Smooth muscle cell (in vitro differentiated cells): ENCODE data around the gene CIAO3. TPM values are rescaled to one million over a fixed set of nuclear protein-coding genes. Genes with fewer than 3 reads are reported as not detected.

Experiments used
- DNase-seq: peaks from one replicate; lab custom pipeline; 2025; ENCODE audit not compliant: unreplicated experiment; lab: John Stamatoyannopoulos, UW
- H2AFZ ChIP-seq: fragments of 200-600 bp; sonication (generic); 2 replicates; pipeline ENCODE4 v1.6.0; 2016; ENCODE audit warnings: antibody characterized with exemption, low read depth, mild to moderate bottlenecking
- H3F3A ChIP-seq: fragments of 200-600 bp; sonication (generic); 2 replicates; pipeline ENCODE4 v1.6.0; 2017; ENCODE audit warnings: antibody characterized with exemption, low read depth
- H3K27ac ChIP-seq: fragments of 200-600 bp; sonication (generic); 2 replicates; pipeline ENCODE4 v1.5.1; 2016; ENCODE audit warnings: low read depth, mild to moderate bottlenecking
- H3K27me3 ChIP-seq: fragments of 200-600 bp; sonication (generic); 2 replicates; pipeline ENCODE4 v1.6.1; 2016; ENCODE audit warnings: low read depth, mild to moderate bottlenecking
- H3K36me3 ChIP-seq: fragments of 200-600 bp; sonication (generic); 2 replicates; pipeline ENCODE4 v1.5.1; 2016; ENCODE audit warnings: low read depth
- H3K4me1 ChIP-seq: fragments of 200-600 bp; sonication (generic); 2 replicates; pipeline ENCODE4 v1.5.1; 2016; ENCODE audit warnings: low read depth
- H3K4me2 ChIP-seq: fragments of 200-600 bp; sonication (generic); 2 replicates; pipeline ENCODE4 v1.6.0; 2016; ENCODE audit warnings: mild to moderate bottlenecking
- H3K4me3 ChIP-seq: fragments of 200-600 bp; sonication (generic); 2 replicates; pipeline ENCODE4 v1.5.1; 2016; ENCODE audit warnings: mild to moderate bottlenecking
- H3K79me2 ChIP-seq: fragments of 200-600 bp; sonication (generic); 2 replicates; pipeline ENCODE4 v1.6.0; 2016; ENCODE audit warnings: low read depth, mild to moderate bottlenecking
- H3K9ac ChIP-seq: fragments of 200-600 bp; sonication (generic); 2 replicates; pipeline ENCODE4 v1.6.0; 2016; ENCODE audit warnings: low read depth
- H3K9me3 ChIP-seq: fragments of 200-600 bp; sonication (generic); replicated peaks from 2 replicates; pipeline ENCODE4 v1.5.1; 2016; ENCODE audit warnings: low read depth
- H4K20me1 ChIP-seq: fragments of 200-600 bp; sonication (generic); 2 replicates; pipeline ENCODE4 v1.6.0; 2016; ENCODE audit warnings: low read depth
- CTCF ChIP-seq: fragments of 200-600 bp; sonication (generic); IDR thresholded peaks from 2 replicates; pipeline ENCODE4 v1.5.1; 2017; ENCODE audit warnings: borderline replicate concordance, mild to moderate bottlenecking, antibody characterized with exemption; ENCODE audit not compliant: insufficient read depth, poor library complexity, severe bottlenecking
- WGBS: methylation state at CpG from one replicate; pipeline ENCODE4 v1.1.7; 2016; ENCODE audit warnings: low lambda C conversion rate; 5-methylcytosine and 5-hydroxymethylcytosine counted together
- polyA plus RNA-seq: library from polyadenylated mRNA; unstranded; fragments of >200 nt; fragmentation: Nextera tagmentation; extraction: Ambion mirVana; gene quantifications from 2 replicates; pipeline ENCODE4 v1.2.1, GENCODE V29; 2016
- total RNA-seq: library from RNA; depleted of rRNA; stranded (reverse); fragments of >200 nt; gene quantifications from 2 replicates; pipeline ENCODE4 v1.2.3, GENCODE V29; 2014

CIAO3 gene
- total and polyA plus RNA-seq, 2 experiments from 2014 or later: 19.7 to 39.6 TPM

GRCh38 chr16:725041-725376 is 15.8 kb downstream of the CIAO3 start:
- TF ChIP-seq CTCF: no peak
- WGBS: 93% methylated on average over 7 of the region's 7 CpGs

GRCh38 chr16:724188-725040 is 16.4 kb downstream of the CIAO3 start:
- no peaks in the 10 kb centered on the region for H3K36me3 ChIP-seq
- peaks cover 4% of the 10 kb centered on the region for H3F3A ChIP-seq
- no peak overlapping the region for H3K4me2 ChIP-seq
- no peak overlapping the region for H3K4me3 ChIP-seq
- no peaks in the 10 kb centered on the region for H3K79me2 ChIP-seq
- H3K27ac ChIP-seq: no peak overlapping the region
- H3K9me3 ChIP-seq: no peaks in the 10 kb centered on the region
- no peak for DNase-seq
- H3K9ac ChIP-seq: no peak overlapping the region
- TF ChIP-seq CTCF: no peak
- 92% methylated on average over 28 of the region's 29 CpGs for WGBS
- H3K27me3 ChIP-seq: no peaks in the 10 kb centered on the region
- H3K4me1 ChIP-seq: peaks cover 15% of the 10 kb centered on the region
- no peak overlapping the region for H2AFZ ChIP-seq
- H4K20me1 ChIP-seq: peaks cover 10% of the 10 kb centered on the region

More at GRCh38 chr16:725041-725376, 15.8 kb downstream of the CIAO3 start:
- H3K79me2 ChIP-seq: no peaks in the 10 kb centered on the region
- H3K9ac ChIP-seq: no peak overlapping the region
- no peak overlapping the region for H3K27ac ChIP-seq
- peaks cover 12% of the 10 kb centered on the region for H3K4me1 ChIP-seq
- no peaks in the 10 kb centered on the region for H3K27me3 ChIP-seq
- no peaks in the 10 kb centered on the region for H3K9me3 ChIP-seq
- peaks cover 4% of the 10 kb centered on the region for H3F3A ChIP-seq
- no peak for DNase-seq
- no peak overlapping the region for H3K4me3 ChIP-seq
- no peaks in the 10 kb centered on the region for H3K36me3 ChIP-seq
- peaks cover 10% of the 10 kb centered on the region for H4K20me1 ChIP-seq
- no peak overlapping the region for H3K4me2 ChIP-seq
- H2AFZ ChIP-seq: no peak overlapping the region

GRCh38 chr16:723695-724094 is 17.1 kb downstream of the CIAO3 start:
- no peak for TF ChIP-seq CTCF
- Histone ChIP-seq H3K27ac (no peak overlapping the region), H3K27me3 (no peaks in the 10 kb centered on the region), H3K36me3 (no peaks in the 10 kb centered on the region), H3K4me2 (no peak overlapping the region), H3K9ac (no peak overlapping the region), H3F3A (peaks cover 4% of the 10 kb centered on the region), H3K4me1 (peaks cover 15% of the 10 kb centered on the region), H2AFZ (no peak overlapping the region), H4K20me1 (peaks cover 10% of the 10 kb centered on the region), H3K9me3 (no peaks in the 10 kb centered on the region), H3K79me2 (no peaks in the 10 kb centered on the region), H3K4me3 (no peak overlapping the region)
- DNase-seq: no peak
- 94% methylated on average over 9 of the region's 9 CpGs for WGBS
